KMS-11 (cell line): Measurements from ENCODE around the gene CAMP.

Experiments used
- H2AFZ ChIP-seq: fragments of 200-600 bp; sonication (generic); 2 replicates; pipeline ENCODE4 v1.6.1; 2016; ENCODE audit warnings: antibody characterized with exemption, mixed run types, low read depth
- H3K27ac ChIP-seq: fragments of 200-600 bp; sonication (generic); 2 replicates; pipeline ENCODE4 v1.6.1; 2016; ENCODE audit warnings: mild to moderate bottlenecking, mixed run types
- H3K27me3 ChIP-seq: fragments of 200-600 bp; sonication (generic); 2 replicates; pipeline ENCODE4 v1.6.1; 2017; ENCODE audit warnings: mild to moderate bottlenecking, low read depth, mixed run types, moderate library complexity; ENCODE audit not compliant: insufficient read depth
- H3K36me3 ChIP-seq: fragments of 200-600 bp; sonication (generic); 2 replicates; pipeline ENCODE4 v1.6.1; 2017; ENCODE audit warnings: mild to moderate bottlenecking, mixed run types; ENCODE audit not compliant: insufficient read depth
- H3K4me1 ChIP-seq: fragments of 200-600 bp; sonication (generic); 2 replicates; pipeline ENCODE4 v1.6.1; 2016; ENCODE audit warnings: mild to moderate bottlenecking, low read depth, mixed run types; ENCODE audit not compliant: poor library complexity, severe bottlenecking
- H3K4me2 ChIP-seq: fragments of 200-600 bp; sonication (generic); 2 replicates; pipeline ENCODE4 v1.7.0; 2016; ENCODE audit warnings: mild to moderate bottlenecking, mixed run types
- H3K4me3 ChIP-seq: fragments of 200-600 bp; sonication (generic); IDR thresholded peaks from 2 replicates; pipeline ENCODE4 v1.6.1; 2017; ENCODE audit warnings: low read depth, low read length, mixed read lengths; ENCODE audit not compliant: insufficient read depth
- H3K79me2 ChIP-seq: fragments of 200-600 bp; sonication (generic); 2 replicates; pipeline ENCODE4 v1.6.1; 2016; ENCODE audit warnings: low read depth, mixed run types; ENCODE audit not compliant: insufficient read depth
- H3K9ac ChIP-seq: fragments of 200-600 bp; sonication (generic); 2 replicates; pipeline ENCODE4 v1.6.1; 2016; ENCODE audit warnings: mild to moderate bottlenecking, mixed run types
- H4K20me1 ChIP-seq: fragments of 200-600 bp; sonication (generic); 2 replicates; pipeline ENCODE4 v1.6.1; 2016; ENCODE audit warnings: mild to moderate bottlenecking, mixed run types; ENCODE audit not compliant: insufficient read depth
- CTCF ChIP-seq: fragments of 200-600 bp; sonication (generic); conservative IDR thresholded peaks from 2 replicates; pipeline ENCODE4 v1.6.1; 2017; ENCODE audit warnings: low read depth, mild to moderate bottlenecking, antibody characterized with exemption, low read length, moderate library complexity, mixed read lengths

CAMP gene

GRCh38 chr3:48273594-48274211 is 50.4 kb downstream of the CAMP start:
- H3K27me3 ChIP-seq, result no peaks in the 10 kb centered on the region
- H2AFZ ChIP-seq, result no peak overlapping the region
- H3K4me1 ChIP-seq, result no peaks in the 10 kb centered on the region
- no peaks in the 10 kb centered on the region for H3K79me2 ChIP-seq
- no peaks in the 10 kb centered on the region for H4K20me1 ChIP-seq
- no peak overlapping the region for H3K4me2 ChIP-seq
- no peak overlapping the region for H3K4me3 ChIP-seq
- no peaks in the 10 kb centered on the region for H3K36me3 ChIP-seq
- no peak overlapping the region for H3K27ac ChIP-seq
- H3K9ac ChIP-seq, result no peak overlapping the region
- peak; percentile 67 for TF ChIP-seq CTCF

- Histone ChIP-seq H3K36me3 (no peaks in the 10 kb centered on the region), H3K27ac (no peak overlapping the region), H2AFZ (no peak overlapping the region), H3K79me2 (no peaks in the 10 kb centered on the region), H3K4me2 (no peak overlapping the region), H3K9ac (no peak overlapping the region), H3K27me3 (no peaks in the 10 kb centered on the region), H3K4me3 (no peak overlapping the region), H3K4me1 (no peaks in the 10 kb centered on the region), H4K20me1 (no peaks in the 10 kb centered on the region)
- TF ChIP-seq CTCF, result no peak
These were observed 51.2 kb downstream of the CAMP start for GRCh38 chr3:48274452-48274851.
